Left ventricle myocardium superior (tissue), 1 donor: ENCODE results near the gene PLEKHA6. TPM values are rescaled to one million over a fixed set of nuclear protein-coding genes. Genes with fewer than 3 reads are reported as not detected.
A peak's percentile ranks its signal among the peaks of the same experiment; 100 is the strongest.
"Not testable (repeated sequence)": the region's sequence is repeated elsewhere in the genome, so short reads cannot be mapped to it uniquely, and the experiment has no call there.

Experiments used
- ATAC-seq: fragments of 200-7000 bp; cut with Tn5 transposase; one replicate; pipeline ENCODE4 v1.9.1; 2020; ENCODE audit warnings: mild to moderate bottlenecking, moderate library complexity
- DNase-seq: peaks from one replicate; pipeline ENCODE4 v3.0.0-alpha.2; 2020
- intact Hi-C: fragments of 100-400 bp; cut with micrococcal nuclease; formaldehyde crosslinking; loops from one replicate; pipeline ENCODE4 v1.11.0; 2022
- total RNA-seq: library from RNA; stranded (reverse); fragmentation: NEBNext Ultra II Directional; extraction: Animal tissue kit (Norgen Biotek cat#: 25700); gene quantifications from one replicate; pipeline ENCODE4 v1.2.1, GENCODE V29; 2021
- donor health status: DM: no; HTN: yes; CAD: no; lungs with severe emphysema.

PLEKHA6 gene
- total RNA-seq, 1 donor from 2014 or later, result 21.6 TPM

- intact Hi-C loops, result no loop called here
- peak; percentile 46 for ATAC-seq
- DNase-seq, result no peak
Observed at GRCh38 chr1:204340081-204340889, 19.4 kb downstream of the PLEKHA6 start.

GRCh38 chr1:204339541-204339940, 20.2 kb downstream of the PLEKHA6 start:
- intact Hi-C loops, result no loop called here
- DNase-seq, result no peak
- no peak for ATAC-seq

- DNase-seq, result no peak
- intact Hi-C loops, result no loop called here
- ATAC-seq, result no peak
Observed at GRCh38 chr1:204338997-204339396, 20.7 kb downstream of the PLEKHA6 start.

GRCh38 chr1:204338360-204338759, 21.4 kb downstream of the PLEKHA6 start:
- intact Hi-C loops, result no loop called here
- ATAC-seq, result no peak

GRCh38 chr1:204337583-204337982, 22.1 kb downstream of the PLEKHA6 start:
- ATAC-seq (no peak), DNase-seq (no peak)
- intact Hi-C loops, result no loop called here

More at GRCh38 chr1:204338360-204338759, 21.4 kb downstream of the PLEKHA6 start:
- DNase-seq, result no peak

- DNase-seq (no peak), ATAC-seq (peak; percentile 27)
- intact Hi-C loops, result no loop called here
Observed at GRCh38 chr1:204337036-204337429, 22.7 kb downstream of the PLEKHA6 start.

- DNase-seq, result no peak
- intact Hi-C loops, result no loop called here
- no peak for ATAC-seq
Observed at GRCh38 chr1:204336421-204337035, 23.2 kb downstream of the PLEKHA6 start.

GRCh38 chr1:204335533-204335932, 24.2 kb downstream of the PLEKHA6 start:
- intact Hi-C loops, result no loop called here
- no peak for ATAC-seq
- DNase-seq, result no peak

- intact Hi-C loops, result no loop called here
- ATAC-seq (no peak), DNase-seq (no peak)
Observed at GRCh38 chr1:204335085-204335484, 24.6 kb downstream of the PLEKHA6 start.

- ATAC-seq (no peak), DNase-seq (no peak)
- intact Hi-C loops, result no loop called here
Observed at GRCh38 chr1:204334455-204334854, 25.3 kb downstream of the PLEKHA6 start.

GRCh38 chr1:204333427-204333826, 26.3 kb downstream of the PLEKHA6 start:
- DNase-seq, result no peak
- intact Hi-C loops, result no loop called here
- ATAC-seq, result no peak

GRCh38 chr1:204331847-204332487, 27.8 kb downstream of the PLEKHA6 start:
- ATAC-seq (no peak), DNase-seq (no peak)
- intact Hi-C loops, result no loop called here

GRCh38 chr1:204331275-204331674, 28.5 kb downstream of the PLEKHA6 start:
- intact Hi-C loops, result no loop called here
- DNase-seq (no peak), ATAC-seq (no peak)

- ATAC-seq, DNase-seq, intact Hi-C loops: not testable (repeated sequence)
Observed at GRCh38 chr1:204327870-204328269, 31.9 kb downstream of the PLEKHA6 start.

GRCh38 chr1:204327359-204327758, 32.4 kb downstream of the PLEKHA6 start:
- intact Hi-C loops, result no loop called here
- ATAC-seq (no peak), DNase-seq (no peak)

GRCh38 chr1:204326771-204327300, 32.9 kb downstream of the PLEKHA6 start:
- intact Hi-C loops, result no loop called here
- ATAC-seq, result no peak
- DNase-seq, result no peak

- ATAC-seq, result no peak
- intact Hi-C loops, result no loop called here
- DNase-seq, result no peak
Observed at GRCh38 chr1:204325944-204326343, 33.8 kb downstream of the PLEKHA6 start.

- DNase-seq (no peak), ATAC-seq (peak; percentile 52)
- intact Hi-C loops, result no loop called here
Observed at GRCh38 chr1:204323887-204324286, 35.8 kb downstream of the PLEKHA6 start.

GRCh38 chr1:204322339-204322868, 37.3 kb downstream of the PLEKHA6 start:
- ATAC-seq, result no peak
- intact Hi-C loops, result no loop called here
- no peak for DNase-seq

- ATAC-seq (peak; percentile 54), DNase-seq (no peak)
- intact Hi-C loops, result no loop called here
Observed at GRCh38 chr1:204321665-204322064, 38.1 kb downstream of the PLEKHA6 start.
